Activated naive CD4-positive, alpha-beta T cell treated with anti-CD3 and anti-CD28 coated beads, Interleukin-2, amount 50 U/mL, for 24 hours (primary cell): Measurements from ENCODE around the gene RAB3GAP1.
A peak's percentile ranks its signal among the peaks of the same experiment; 100 is the strongest.

Experiments used
- H3K27ac Mint-ChIP-seq: one replicate; pipeline ENCODE4 v1.8.0; 2021; ENCODE audit warnings: mild to moderate bottlenecking, mixed read lengths
- H3K27me3 Mint-ChIP-seq: one replicate; pipeline ENCODE4 v1.8.0; 2021; ENCODE audit warnings: mixed read lengths
- H3K36me3 Mint-ChIP-seq: one replicate; pipeline ENCODE4 v1.8.0; 2021; ENCODE audit warnings: mixed read lengths
- H3K4me1 Mint-ChIP-seq: one replicate; pipeline ENCODE4 v1.8.0; 2021; ENCODE audit warnings: mixed read lengths
- H3K4me3 Mint-ChIP-seq: one replicate; pipeline ENCODE4 v1.8.0; 2021; ENCODE audit warnings: mild to moderate bottlenecking, mixed read lengths
- H3K9me3 Mint-ChIP-seq: one replicate; pipeline ENCODE4 v1.8.0; 2021; ENCODE audit warnings: mixed read lengths

Gene RAB3GAP1

DNA sequence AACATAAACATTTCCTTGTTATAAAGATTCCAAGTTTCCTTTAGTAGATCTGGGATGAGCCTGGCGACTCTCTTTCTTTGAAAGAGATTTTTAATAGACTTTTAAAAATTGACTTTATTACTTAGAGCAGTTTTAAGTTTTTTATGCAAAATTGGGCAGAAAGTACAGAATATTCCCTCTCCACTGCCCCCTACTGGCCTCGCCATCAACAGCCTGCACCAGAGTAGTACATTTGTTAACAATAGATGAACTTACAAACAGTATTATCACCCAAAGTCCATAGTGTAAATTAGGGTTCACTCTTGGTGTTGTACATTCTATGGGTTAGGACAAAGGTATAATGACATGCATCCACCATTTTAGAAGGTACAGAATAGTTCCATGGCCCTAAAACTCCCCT is 8.7 kb upstream of the RAB3GAP1 start:
- Mint-ChIP-seq H3K36me3 (no peaks in the 10 kb centered on the region), H3K9me3 (no peaks in the 10 kb centered on the region), H3K4me3 (no peak overlapping the region), H3K27ac (no peak overlapping the region), H3K4me1 (no peaks in the 10 kb centered on the region), H3K27me3 (no peaks in the 10 kb centered on the region)

- no peaks in the 10 kb centered on the region for H3K9me3 Mint-ChIP-seq
- H3K27me3 Mint-ChIP-seq, result no peaks in the 10 kb centered on the region
- no peaks in the 10 kb centered on the region for H3K36me3 Mint-ChIP-seq
- peaks cover 17% of the 10 kb centered on the region for H3K4me1 Mint-ChIP-seq
- no peak within 1 kb of the TSS for H3K27ac Mint-ChIP-seq
- peak within 1 kb of the TSS; percentile 30 for H3K4me3 Mint-ChIP-seq
These were observed 4.8 kb upstream of the RAB3GAP1 start, which contains the start of gene MAP3K19 for GRCh38 chr2:135047300-135047699. Gene MAP3K19 (minus strand): TSS chr2:135047447. CDS start chr2:135024647, 22,800 bp downstream.

DNA sequence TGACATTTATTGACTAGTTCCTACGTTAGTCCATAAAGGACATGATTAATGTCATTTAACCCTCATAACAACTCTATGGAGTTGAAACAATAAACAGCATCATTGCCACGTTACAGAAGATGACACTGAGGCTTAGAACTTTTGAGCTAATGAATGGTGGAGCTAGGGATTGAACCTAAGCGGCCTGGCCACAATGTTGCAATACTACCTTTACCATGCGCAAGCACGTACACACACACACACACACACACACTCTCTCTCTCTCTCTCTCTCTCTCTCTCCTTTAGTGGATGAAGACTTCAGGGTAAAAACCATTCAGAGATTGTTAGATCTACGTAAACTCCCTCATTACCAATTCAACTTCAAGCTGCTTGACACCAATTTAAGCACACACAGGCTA is 4.0 kb upstream of the RAB3GAP1 start:
- Mint-ChIP-seq H3K27me3 (no peaks in the 10 kb centered on the region), H3K9me3 (no peaks in the 10 kb centered on the region), H3K4me1 (peaks cover 19% of the 10 kb centered on the region), H3K36me3 (no peaks in the 10 kb centered on the region), H3K27ac (no peak overlapping the region), H3K4me3 (peak overlapping the region; percentile 30)

DNA sequence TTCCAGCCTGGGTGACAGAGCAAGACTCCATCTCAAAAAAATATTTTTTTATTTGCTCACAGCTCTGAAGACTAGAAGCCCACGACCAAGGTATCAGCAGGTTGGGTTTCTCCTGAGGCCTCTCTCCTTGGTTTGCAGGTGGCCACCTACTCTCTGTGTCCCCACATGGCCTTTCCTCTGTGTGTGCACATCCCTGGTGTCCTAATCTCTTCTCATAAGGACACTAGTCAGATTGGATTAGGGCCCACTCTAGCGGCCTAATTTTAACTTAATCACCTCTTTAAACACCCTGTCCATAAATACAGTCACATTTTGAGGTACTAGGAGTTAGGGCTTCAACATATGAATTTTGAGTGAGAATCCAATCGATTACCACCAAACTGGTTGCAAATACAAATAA is 2.0 kb upstream of the RAB3GAP1 start:
- no peaks in the 10 kb centered on the region for H3K27me3 Mint-ChIP-seq
- peaks cover 39% of the 10 kb centered on the region for H3K4me1 Mint-ChIP-seq
- H3K27ac Mint-ChIP-seq, result peak overlapping the region; percentile 51
- peaks cover 5% of the 10 kb centered on the region for H3K36me3 Mint-ChIP-seq
- H3K9me3 Mint-ChIP-seq, result no peaks in the 10 kb centered on the region
- H3K4me3 Mint-ChIP-seq, result no peak overlapping the region

- H3K9me3 Mint-ChIP-seq, result no peaks in the 10 kb centered on the region
- H3K36me3 Mint-ChIP-seq, result peaks cover 7% of the 10 kb centered on the region
- H3K4me1 Mint-ChIP-seq, result peaks cover 42% of the 10 kb centered on the region
- H3K27ac Mint-ChIP-seq, result peak overlapping the region; percentile 80
- no peaks in the 10 kb centered on the region for H3K27me3 Mint-ChIP-seq
- peak overlapping the region; percentile 74 for H3K4me3 Mint-ChIP-seq
These were observed 1.4 kb upstream of the RAB3GAP1 start for GRCh38 chr2:135050684-135051083.

- H3K27me3 Mint-ChIP-seq, result no peaks in the 10 kb centered on the region
- H3K4me3 Mint-ChIP-seq, result peak overlapping the region; percentile 99
- H3K9me3 Mint-ChIP-seq, result no peaks in the 10 kb centered on the region
- peak overlapping the region; percentile 80 for H3K27ac Mint-ChIP-seq
- peaks cover 63% of the 10 kb centered on the region for H3K4me1 Mint-ChIP-seq
- H3K36me3 Mint-ChIP-seq, result peaks cover 16% of the 10 kb centered on the region
These were observed 944 bp downstream of the RAB3GAP1 start for GRCh38 chr2:135052997-135053474.

DNA sequence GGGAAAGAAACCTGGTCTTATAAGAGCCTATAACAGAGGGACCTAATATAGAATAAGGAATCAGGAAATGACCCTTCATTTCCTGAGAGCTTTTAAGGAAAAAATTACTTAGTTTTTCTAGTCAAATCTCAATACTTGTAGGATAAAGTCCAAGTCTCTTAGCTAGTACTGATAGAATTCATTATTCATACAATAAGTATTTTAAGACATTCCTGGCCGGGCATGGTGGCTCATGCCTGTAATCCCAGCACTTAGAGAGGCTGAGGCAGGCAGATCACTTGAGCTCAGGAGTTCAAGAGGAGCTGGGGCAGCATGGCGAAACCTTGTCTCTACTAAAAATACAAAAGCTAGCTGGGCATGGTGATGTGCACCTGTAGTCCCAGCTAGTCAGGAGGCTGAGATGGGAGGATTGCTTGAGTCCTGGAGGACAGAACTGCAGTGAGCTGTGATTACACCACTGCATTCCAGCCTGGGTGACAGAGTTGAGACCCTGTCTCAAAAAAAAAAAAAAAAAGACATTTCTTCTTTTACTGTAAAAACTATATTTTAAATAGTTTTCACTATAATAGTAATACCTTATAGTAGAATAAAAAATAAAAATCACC is 3.2 kb downstream of the RAB3GAP1 start:
- H3K36me3 Mint-ChIP-seq, result peaks cover 25% of the 10 kb centered on the region
- H3K4me3 Mint-ChIP-seq, result peak overlapping the region; percentile 99
- H3K4me1 Mint-ChIP-seq, result peaks cover 74% of the 10 kb centered on the region
- H3K9me3 Mint-ChIP-seq, result no peaks in the 10 kb centered on the region
- H3K27me3 Mint-ChIP-seq, result no peaks in the 10 kb centered on the region
- H3K27ac Mint-ChIP-seq, result peak overlapping the region; percentile 80

- H3K27ac Mint-ChIP-seq, result peak overlapping the region; percentile 95
- H3K4me3 Mint-ChIP-seq, result peak overlapping the region; percentile 69
- peaks cover 30% of the 10 kb centered on the region for H3K36me3 Mint-ChIP-seq
These were observed 4.7 kb downstream of the RAB3GAP1 start for GRCh38 chr2:135056790-135057189.

GRCh38 chr2:135059577-135059976 is 7.5 kb downstream of the RAB3GAP1 start:
- no peak overlapping the region for H3K4me3 Mint-ChIP-seq
- peaks cover 48% of the 10 kb centered on the region for H3K36me3 Mint-ChIP-seq
- peak overlapping the region; percentile 10 for H3K27ac Mint-ChIP-seq
- H3K27me3 Mint-ChIP-seq, result no peaks in the 10 kb centered on the region
- no peaks in the 10 kb centered on the region for H3K9me3 Mint-ChIP-seq
- H3K4me1 Mint-ChIP-seq, result peaks cover 81% of the 10 kb centered on the region

More at GRCh38 chr2:135056790-135057189, 4.7 kb downstream of the RAB3GAP1 start:
- H3K27me3 Mint-ChIP-seq, result no peaks in the 10 kb centered on the region
- H3K9me3 Mint-ChIP-seq, result no peaks in the 10 kb centered on the region
- H3K4me1 Mint-ChIP-seq, result peaks cover 72% of the 10 kb centered on the region

GRCh38 chr2:135063210-135063609 is 11.1 kb downstream of the RAB3GAP1 start:
- no peak overlapping the region for H3K4me3 Mint-ChIP-seq
- H3K4me1 Mint-ChIP-seq, result peaks cover 74% of the 10 kb centered on the region
- H3K27ac Mint-ChIP-seq, result no peak overlapping the region
- H3K27me3 Mint-ChIP-seq, result no peaks in the 10 kb centered on the region
- peaks cover 47% of the 10 kb centered on the region for H3K36me3 Mint-ChIP-seq
- no peaks in the 10 kb centered on the region for H3K9me3 Mint-ChIP-seq

DNA sequence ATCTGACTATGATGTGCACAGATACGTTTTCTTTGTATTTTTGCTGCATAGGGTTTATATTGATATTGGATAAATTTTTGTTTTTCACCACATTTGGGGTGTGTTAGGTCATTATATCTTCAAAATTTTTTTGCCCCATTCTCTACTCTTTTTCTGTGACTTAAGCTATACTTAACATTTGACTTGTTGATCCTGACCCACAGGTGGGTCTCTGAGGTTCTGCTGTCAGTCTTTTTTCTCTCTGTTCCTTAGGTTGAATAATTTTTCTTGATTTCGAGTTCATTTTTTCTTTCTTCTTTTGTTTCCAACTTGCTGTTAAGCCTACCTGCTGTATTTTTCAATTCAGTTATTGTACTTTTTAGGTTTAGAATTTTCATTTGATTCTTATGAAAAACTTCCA is 12.1 kb downstream of the RAB3GAP1 start:
- Mint-ChIP-seq H3K36me3 (peaks cover 45% of the 10 kb centered on the region), H3K4me3 (peak overlapping the region; percentile 56), H3K27me3 (no peaks in the 10 kb centered on the region), H3K27ac (peak overlapping the region; percentile 66), H3K9me3 (no peaks in the 10 kb centered on the region), H3K4me1 (peaks cover 72% of the 10 kb centered on the region)

GRCh38 chr2:135066710-135067109 is 14.6 kb downstream of the RAB3GAP1 start:
- no peak overlapping the region for H3K4me3 Mint-ChIP-seq
- peaks cover 40% of the 10 kb centered on the region for H3K36me3 Mint-ChIP-seq
- H3K27me3 Mint-ChIP-seq, result no peaks in the 10 kb centered on the region
- H3K9me3 Mint-ChIP-seq, result no peaks in the 10 kb centered on the region
- no peak overlapping the region for H3K27ac Mint-ChIP-seq
- peaks cover 70% of the 10 kb centered on the region for H3K4me1 Mint-ChIP-seq

DNA sequence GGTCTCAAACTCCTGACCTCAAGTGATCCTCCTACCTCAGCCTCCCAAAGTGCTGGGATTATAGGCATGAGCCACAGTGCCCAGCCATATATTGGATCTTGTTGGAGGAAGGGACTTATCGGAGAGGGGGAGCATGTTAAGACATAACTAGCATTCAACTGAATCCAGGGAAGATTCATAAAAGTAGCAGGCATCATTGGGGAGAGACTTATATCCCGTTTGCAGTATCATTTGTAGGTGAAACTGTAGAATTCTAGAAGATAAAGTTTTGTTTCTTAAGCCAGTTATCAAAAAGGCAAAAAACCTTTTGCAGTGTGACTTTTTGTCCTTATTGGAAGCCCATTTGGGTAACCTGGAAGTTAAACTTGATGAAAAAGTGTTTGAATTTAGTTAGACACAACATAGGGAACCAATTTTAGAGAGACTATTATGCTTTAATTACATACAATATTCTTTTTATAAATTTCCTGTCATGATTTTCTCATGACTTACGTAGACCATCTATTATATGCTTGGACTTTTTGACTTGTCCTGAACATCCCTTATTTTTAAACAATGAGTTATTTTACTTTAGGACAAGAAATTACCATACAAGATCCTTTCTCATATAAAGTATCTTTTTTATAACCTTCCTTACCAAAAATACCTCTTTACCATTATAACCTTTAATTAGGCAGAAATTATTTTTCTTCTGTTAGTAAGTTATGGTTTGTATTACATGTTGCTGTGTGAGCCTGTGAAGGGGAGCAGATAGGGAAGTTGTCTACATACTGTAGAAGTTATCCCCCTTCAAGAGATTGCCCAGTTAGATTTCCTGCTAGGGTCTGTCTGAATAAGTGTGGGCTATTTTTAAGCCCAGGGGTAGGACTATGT is 20.3 kb downstream of the RAB3GAP1 start:
- H3K4me1 Mint-ChIP-seq, result peaks cover 49% of the 10 kb centered on the region
- H3K36me3 Mint-ChIP-seq, result peaks cover 31% of the 10 kb centered on the region
- no peaks in the 10 kb centered on the region for H3K27me3 Mint-ChIP-seq
- H3K4me3 Mint-ChIP-seq, result no peak overlapping the region
- H3K9me3 Mint-ChIP-seq, result no peaks in the 10 kb centered on the region
- H3K27ac Mint-ChIP-seq, result peak overlapping the region; percentile 63

GRCh38 chr2:135074216-135074615 is 22.1 kb downstream of the RAB3GAP1 start:
- Mint-ChIP-seq H3K36me3 (peaks cover 33% of the 10 kb centered on the region), H3K27me3 (no peaks in the 10 kb centered on the region), H3K4me1 (peaks cover 51% of the 10 kb centered on the region), H3K9me3 (no peaks in the 10 kb centered on the region), H3K4me3 (no peak overlapping the region), H3K27ac (peak overlapping the region; percentile 69)

- H3K36me3 Mint-ChIP-seq, result peaks cover 39% of the 10 kb centered on the region
- H3K4me3 Mint-ChIP-seq, result no peak overlapping the region
- no peaks in the 10 kb centered on the region for H3K9me3 Mint-ChIP-seq
- no peaks in the 10 kb centered on the region for H3K27me3 Mint-ChIP-seq
- peaks cover 54% of the 10 kb centered on the region for H3K4me1 Mint-ChIP-seq
- no peak overlapping the region for H3K27ac Mint-ChIP-seq
These were observed 24.5 kb downstream of the RAB3GAP1 start for GRCh38 chr2:135076556-135076955.

DNA sequence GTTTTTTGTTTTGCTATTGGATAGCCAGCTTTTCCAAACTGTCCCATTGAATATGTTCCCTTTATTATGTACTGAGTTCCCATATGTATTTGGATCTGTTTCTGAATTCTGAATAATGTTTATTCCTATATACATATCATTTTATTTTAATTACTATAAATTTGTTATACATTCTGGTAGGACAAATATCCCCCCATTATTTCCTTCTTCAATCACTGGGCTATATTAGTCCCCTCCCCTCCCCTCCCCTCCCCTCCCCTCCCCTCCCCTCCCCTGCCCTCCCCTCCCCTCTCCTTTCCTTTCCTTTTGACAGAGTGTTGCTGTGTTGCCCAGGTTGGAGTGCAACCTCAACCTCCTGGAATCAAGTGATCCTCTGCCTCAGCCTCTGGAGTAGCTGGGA is 26.3 kb downstream of the RAB3GAP1 start:
- no peaks in the 10 kb centered on the region for H3K27me3 Mint-ChIP-seq
- H3K4me1 Mint-ChIP-seq, result peaks cover 41% of the 10 kb centered on the region
- no peak overlapping the region for H3K27ac Mint-ChIP-seq
- no peak overlapping the region for H3K4me3 Mint-ChIP-seq
- H3K9me3 Mint-ChIP-seq, result no peaks in the 10 kb centered on the region
- H3K36me3 Mint-ChIP-seq, result peaks cover 32% of the 10 kb centered on the region
